ENCODE results near the gene ILK.

Gene ILK

DNA sequence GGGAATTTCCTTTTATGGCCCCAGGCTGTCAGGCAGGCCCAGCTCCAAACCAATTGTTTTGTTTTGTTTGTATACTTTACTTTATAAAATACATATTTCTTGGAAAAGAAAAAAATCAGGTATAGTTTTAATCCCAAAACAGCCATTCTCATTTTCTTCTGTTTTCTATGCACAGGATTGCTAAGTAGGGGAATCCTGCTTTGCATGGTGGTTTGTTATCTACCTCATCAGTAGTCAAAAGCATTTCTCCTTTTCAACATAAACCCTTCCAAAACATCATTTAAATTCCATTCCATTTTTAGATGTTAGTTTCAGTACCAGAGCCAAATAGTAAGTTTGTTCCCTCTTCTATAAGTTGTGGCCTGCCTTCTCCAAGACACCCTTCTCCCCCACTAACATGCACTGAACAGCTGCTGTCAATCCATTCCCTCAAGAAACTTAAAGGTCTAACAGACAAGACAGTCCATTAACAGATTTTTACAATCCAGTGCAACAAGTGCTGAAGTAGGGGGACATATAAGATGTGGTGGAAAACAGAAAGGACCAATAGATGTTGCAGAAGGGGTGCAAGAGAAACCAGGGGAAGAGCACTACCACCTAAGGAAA, 3.7 kb downstream of the ILK start:
- DNase-seq = no peak

DNA sequence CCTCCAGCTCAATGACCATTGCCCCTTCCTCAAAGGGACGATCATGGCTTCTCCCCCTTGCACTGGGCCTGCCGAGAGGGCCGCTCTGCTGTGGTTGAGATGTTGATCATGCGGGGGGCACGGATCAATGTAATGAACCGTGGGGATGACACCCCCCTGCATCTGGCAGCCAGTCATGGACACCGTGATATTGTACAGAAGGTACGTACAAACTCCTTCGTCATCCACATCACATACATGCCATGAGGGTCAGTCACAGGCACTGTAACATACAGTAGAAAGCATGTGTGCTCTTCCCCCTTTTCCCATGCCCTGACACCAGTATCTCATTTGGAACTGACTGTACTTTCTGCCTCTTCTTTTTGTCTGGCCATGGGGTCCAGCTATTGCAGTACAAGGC, 4.4 kb downstream of the ILK start:
- no peak for DNase-seq

DNA sequence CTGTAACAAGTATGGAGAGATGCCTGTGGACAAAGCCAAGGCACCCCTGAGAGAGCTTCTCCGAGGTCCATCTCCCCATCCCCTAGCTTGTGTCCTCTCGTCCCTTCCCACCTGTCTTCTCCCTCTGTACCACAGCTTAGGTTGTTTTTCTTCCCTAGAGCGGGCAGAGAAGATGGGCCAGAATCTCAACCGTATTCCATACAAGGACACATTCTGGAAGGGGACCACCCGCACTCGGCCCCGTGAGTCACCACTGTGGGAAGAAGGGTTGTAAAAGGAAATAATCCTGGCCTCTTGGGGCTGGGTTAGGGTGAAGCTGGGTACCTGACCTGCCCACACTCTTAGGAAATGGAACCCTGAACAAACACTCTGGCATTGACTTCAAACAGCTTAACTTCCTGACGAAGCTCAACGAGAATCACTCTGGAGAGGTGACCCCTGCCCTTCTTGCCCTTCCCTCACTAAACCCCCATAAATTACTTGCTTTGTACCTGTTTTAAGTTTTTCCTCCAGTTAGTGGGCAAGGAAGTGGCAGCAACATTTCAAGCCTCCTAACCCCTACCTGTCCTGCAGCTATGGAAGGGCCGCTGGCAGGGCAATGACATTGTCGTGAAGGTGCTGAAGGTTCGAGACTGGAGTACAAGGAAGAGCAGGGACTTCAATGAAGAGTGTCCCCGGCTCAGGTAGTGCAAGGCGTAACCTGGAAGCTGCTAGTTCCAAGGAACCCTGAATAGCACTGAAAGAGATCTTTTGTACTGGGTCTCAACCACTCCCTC, 5.3 kb downstream of the ILK start:
- DNase-seq = no peak

DNA sequence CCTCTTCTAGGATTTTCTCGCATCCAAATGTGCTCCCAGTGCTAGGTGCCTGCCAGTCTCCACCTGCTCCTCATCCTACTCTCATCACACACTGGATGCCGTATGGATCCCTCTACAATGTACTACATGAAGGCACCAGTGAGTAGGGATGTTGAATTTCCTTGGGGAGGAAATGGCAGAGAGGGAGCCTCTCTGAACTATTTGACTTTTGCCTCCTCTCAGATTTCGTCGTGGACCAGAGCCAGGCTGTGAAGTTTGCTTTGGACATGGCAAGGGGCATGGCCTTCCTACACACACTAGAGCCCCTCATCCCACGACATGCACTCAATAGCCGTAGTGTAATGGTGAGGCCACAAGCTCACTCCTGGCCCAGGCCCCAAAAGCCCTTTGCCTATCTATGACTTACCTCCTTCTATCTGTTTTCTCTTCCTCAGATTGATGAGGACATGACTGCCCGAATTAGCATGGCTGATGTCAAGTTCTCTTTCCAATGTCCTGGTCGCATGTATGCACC, 6.0 kb downstream of the ILK start:
- no peak for DNase-seq

DNA sequence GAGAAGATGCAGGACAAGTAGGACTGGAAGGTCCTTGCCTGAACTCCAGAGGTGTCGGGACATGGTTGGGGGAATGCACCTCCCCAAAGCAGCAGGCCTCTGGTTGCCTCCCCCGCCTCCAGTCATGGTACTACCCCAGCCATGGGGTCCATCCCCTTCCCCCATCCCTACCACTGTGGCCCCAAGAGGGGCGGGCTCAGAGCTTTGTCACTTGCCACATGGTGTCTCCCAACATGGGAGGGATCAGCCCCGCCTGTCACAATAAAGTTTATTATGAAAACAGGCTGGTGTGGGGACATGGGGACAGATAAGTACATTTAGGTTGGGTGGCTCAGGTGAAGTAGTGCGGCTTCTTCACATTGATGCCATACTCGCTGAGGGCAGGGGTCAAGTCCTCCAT, 7.0 kb downstream of the ILK start:
- no peak for DNase-seq

DNA sequence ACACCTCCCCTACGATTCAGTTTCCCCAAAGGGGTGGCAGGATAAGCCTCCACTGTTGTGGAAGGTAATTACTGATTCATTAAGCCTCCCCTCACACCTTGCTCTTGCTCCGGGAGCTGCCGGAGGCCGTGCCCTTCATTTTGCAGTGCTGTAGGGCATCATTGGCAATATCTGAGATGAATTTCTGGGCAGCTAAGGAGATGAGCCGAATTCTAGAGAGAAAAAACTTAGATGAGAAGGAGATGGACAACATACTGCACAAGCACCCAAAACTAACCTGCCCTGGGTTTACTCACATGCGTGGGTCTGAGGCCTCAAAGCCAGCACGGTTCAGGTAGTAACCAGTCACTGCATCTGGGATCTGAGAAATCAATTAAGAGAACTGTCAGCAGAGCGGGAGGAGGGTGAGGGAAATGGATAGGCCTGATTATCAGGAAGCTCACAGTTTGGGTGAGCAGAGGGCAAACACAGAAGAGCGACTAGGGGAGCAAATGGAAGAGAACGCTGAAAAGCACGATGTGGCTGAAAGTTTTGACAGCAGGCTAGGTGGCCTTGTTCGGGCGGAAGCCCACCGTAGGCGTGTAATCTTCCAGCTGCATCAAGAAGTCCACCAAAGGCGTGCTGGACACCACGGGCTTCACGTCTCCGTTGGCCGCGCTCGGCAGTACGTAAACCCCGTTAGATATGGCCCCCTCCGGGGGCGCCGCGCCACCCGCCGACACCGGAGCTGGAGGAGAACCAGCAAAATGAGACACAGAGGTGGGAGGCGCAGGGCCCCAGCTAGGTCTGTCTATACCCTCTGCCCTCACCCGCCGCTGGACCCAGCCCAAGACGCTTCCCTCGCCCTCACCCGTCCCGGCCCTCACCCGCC, 7.8 kb downstream of the ILK start:
- peak; percentile 61 for DNase-seq

DNA sequence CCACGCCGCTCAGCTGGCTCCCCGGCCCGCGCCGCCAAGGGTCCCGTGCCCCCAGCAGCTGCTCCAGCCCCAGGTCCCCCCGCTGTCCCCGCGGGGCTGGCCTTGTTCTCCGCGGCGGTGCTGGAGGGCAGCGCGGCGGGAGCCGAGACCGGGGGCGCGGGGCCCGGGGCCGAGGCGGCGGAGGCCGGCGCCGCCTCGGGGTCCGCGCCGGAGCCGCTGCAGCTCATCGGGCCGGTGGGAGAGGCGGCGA, 8.3 kb downstream of the ILK start:
- no peak for DNase-seq

DNA sequence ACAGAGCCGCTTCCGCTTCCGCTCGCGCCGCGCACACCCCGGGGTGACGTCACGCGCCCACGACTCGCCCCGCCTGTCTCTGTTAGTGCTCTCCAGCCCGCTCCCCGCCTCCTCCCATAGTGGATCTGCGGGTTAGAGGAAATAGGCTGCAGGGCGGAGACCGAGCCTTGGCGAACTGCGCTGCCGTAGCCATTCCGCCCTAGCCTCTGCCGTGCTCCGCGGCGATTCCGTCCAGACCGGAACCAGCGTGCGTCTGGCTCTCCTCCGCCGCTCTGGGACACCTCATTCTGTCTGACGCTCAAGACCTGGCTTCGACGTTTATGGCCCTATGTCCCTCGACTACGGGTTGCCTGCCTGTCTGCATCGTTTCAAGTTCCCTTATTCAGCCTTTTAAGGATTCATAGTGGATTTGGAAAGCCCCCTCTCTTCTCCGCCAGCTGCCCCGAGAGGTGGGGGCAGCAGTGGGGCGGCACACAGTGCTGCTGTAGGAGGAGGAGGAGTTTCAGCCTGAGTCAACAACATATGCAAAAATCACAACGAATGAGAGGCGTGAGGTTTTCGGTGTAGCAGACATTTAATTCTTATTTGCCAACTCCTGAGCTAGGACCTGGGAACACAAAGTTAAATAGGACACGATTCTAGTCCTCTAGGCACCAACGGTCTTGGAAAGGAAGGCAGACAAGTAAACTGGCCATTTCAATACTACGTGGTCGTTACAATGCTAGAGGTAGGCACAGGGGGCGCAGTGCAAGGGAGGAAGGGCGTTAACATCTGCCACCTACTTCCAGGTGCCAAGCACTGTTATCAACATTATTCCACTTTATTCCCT, 8.9 kb downstream of the ILK start, which contains the start of gene TAF10:
Gene TAF10, minus strand, starts transcription at position 4 of the 829 bp plus-strand sequence. CDS start 27 bp downstream, outside the sequence.
- peak; percentile 99 for DNase-seq

DNA sequence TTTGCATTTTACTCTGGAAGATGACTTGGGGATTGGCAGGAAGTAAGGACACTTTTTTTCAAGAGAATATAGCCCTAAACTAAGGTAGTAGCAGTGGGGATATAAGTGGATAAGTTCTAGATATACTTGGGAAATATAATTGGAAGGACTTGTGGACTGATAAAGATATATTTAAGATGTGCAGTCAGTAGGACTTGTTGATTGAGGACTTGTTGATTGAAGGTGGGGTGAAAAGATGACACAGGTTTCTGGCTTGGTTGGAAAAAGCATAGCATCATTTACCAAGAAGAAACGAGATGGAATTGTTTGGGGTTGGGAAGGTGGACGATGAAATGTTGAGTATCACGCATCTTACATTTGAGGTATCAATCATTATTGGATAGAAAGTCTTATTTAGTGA, 9.9 kb downstream of the ILK start:
- DNase-seq = no peak

DNA sequence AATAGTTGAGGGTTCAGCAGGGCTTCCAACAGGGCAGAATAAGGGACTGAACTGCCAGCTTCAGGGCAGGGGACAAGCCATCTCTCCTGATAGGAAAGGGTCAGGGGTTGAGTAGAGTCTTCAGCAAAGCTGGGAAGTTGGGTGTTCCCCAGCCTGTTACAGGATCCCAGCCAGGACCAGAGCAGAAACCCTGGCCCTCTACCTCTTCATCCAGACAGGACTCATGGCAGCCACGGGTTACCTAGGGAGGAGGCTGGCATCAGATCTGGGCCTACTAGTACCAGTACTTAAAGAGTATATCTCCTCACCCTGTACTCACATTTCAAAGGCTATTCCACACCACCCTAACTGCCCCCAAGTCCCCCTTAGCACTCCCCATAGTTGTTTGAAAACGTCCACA, 10.9 kb downstream of the ILK start:
- DNase-seq = no peak

DNA sequence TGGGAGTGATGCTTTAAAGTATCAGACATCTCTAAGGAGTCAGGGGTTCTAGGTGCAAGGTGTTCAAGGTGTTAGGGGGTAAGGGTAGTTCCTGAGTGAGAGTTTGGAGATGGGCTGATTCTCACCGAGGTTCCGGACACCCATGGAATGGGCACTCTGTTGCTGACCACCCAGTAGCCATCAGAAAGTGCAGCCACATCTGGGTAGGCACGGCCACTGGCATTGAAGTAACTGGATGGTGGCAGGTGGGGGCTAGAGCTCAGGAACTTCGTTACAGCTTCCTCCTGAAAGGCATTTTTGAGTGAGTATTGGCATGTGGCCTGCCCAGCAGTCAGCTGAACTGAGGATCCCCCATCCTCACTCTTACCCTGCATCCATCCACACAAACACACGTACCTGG, 11.5 kb downstream of the ILK start:
- no peak for DNase-seq

DNA sequence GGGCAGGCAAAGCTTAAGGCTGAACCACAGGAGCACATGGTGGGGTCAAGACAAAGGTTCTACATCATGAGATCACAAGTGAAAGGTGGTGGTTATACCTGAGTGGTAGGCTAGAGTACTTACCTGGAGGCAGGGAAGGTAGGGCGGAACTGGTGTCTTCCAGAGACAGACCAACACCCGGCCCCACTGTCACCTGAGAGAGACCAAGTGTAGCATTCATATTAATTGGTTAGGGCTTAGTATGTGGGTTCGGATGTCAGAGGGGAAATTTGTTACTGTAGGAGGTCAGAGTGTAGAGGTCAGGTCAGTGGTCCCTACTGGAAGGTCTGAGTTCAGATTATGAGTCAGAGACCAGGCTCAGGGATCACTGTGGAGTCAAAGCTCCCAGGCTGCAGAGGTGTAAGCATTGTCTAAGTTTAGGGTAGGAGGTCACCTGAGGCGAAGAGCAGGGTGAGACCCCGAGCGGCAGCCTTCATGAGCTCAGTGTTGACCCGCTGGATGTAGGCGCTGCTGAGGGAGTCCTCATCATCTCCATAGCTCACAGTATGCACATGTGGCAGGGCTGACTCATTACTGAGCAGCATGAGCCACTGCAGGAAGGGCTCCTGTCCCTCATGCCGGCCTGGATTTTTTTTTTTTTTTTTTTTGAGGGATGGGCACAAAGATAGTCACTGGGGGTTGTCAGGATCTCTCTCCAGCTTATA, 12.5 kb downstream of the ILK start:
- DNase-seq = no peak

DNA sequence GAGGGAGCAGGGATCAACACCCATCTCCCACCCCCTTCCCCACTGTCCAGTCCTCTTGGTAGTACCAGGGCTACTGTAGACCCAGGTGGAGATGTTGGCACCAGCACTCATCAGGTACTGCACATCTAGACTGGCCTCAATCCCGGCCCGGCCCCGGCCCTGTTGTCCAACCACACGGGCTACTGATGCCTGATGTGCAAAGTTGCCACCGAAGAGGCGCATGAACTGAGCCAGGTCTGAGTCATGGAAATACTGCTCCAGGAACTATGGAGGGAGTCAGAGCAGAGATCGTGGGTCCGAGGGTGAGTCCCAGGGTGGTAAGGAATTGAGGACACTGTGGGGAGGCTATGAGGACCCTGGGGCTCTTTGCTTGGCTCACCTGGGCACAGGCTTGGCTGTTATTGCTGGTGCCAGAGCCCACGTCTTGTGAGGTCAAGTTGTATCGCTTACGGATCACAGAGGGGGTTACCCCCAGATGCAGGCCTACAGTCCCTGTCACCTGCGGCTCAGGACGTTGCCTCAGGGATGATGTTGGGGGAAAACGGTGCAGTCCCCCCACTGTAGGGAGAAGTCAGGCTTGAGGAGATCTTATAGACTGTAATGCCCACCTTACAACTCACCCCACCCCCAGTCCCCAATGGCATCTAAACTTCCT, 13.1 kb downstream of the ILK start:
- no peak for DNase-seq

DNA sequence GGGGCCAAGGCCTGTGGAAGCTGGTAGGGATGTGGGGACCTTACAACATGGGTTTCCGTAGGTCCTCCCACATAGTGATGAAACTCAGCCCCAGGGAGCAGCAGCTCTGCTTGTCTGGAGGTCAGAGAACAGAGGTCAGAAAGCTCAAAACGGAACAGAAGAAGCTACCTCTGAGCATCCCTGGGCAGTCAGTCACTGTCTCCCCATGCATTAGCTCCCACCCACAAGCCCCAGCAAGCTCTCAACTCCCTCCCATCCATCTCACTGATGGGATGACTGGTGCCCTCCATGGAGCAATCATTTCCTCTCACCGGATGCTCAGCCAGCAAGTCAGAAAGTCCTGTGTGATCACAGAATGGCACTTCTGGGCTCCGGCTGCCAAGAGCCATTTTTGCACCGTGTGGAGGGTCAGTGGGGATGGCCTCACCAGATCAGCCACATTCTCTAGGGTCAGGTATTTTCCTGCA, 13.8 kb downstream of the ILK start:
- no peak for DNase-seq

DNA sequence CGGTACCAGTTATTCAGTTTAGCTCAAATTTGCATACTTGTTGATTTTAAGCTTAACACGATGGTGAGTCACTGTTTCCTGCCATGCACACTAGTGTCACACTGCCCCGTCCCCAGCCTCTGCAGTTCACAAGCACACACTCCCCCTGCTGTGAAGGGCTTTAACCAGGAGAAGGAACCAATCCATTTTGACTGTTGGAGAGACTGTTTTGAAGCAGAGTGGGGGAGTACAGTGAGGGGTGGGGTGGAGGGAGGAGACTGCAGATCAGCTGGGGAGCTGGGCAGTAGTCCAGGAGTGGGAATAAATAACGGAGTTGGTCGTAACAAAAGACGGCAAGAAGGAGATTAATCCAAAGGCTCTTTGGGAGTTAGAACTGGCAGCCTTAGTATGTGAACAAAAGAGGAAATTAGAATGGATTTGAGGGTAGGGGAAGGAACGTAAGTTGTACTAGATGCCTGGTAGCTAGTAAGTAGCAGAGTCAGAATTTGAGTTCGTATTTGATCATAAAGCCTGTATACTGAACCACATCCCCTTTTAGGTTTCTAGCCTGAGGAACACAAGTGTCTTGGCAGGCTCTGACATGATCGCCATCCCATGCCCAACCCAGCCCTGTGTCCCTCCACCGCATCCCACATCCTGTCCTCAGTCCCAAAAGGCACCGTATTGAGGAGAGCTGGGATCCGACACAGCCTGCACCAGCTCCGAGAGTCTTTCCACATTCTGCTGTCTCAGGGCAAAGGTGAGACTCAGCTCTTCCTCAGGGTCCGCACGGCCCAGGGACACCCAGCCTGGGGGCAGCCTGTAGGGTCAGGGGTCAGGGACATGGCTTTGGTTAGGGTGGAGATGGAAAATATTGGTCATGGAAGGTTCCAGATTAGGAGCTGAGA, 14.8 kb downstream of the ILK start:
- DNase-seq = peak; percentile 72

DNA sequence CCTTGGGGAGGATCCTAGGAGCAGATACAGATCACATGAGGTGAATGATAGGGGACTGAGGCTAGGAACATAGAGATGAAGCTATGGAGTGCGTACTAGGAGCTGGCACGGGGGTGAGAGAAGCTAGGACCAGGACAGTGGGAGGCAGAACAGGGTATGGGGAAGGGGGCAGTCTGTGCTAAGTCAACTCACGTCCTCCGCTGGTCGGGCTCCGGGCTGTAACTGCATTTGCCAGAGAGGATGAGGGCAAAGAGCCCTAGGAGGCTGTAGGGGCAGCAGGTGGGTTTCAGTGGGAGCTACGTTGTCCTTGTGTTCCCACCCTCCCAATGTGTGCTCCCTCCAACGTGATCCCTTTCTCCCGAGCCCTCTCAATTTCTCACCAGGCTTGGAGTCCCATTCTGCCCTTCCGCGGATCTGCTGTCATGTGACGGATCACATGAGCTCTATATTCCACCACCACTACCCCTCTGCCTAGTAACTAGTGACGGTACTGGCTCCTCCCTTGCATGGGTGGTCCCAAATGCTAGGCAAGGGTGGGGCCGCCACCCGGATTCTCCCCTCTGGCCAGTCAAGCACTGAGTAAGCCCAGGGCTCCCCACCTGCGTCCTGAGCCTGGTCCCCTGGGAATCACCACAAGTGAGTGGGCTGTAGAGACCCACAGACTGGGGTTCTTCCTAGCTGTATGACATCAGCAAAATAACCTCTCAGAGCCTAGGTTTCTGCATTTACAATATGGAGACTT, 15.6 kb downstream of the ILK start, which contains the start of gene TPP1:
Gene TPP1, minus strand, starts transcription at position 419 of the 742 bp plus-strand sequence. Its CDS starts 22 bp downstream, at position 397.
- peak; percentile 95 for DNase-seq

DNA sequence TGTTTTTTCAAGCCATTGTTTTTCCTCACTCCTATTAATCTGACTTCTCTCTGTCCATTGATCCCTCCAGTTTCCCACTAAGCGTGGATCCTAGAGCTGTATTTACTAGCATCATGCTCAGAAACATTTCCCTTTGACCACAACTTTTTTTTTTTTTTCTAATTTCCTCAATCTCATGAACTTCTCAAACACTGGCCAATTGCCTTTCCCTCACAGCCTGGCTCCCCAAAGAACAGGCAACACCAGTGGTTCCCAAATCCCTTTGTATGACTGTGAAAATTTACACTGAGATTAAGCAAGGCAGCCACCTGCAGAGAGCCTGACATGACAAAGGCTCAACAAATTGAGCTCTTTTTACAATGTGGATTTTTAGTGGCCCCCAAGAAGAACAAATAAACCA, 17.1 kb downstream of the ILK start:
- peak; percentile 63 for DNase-seq

DNA sequence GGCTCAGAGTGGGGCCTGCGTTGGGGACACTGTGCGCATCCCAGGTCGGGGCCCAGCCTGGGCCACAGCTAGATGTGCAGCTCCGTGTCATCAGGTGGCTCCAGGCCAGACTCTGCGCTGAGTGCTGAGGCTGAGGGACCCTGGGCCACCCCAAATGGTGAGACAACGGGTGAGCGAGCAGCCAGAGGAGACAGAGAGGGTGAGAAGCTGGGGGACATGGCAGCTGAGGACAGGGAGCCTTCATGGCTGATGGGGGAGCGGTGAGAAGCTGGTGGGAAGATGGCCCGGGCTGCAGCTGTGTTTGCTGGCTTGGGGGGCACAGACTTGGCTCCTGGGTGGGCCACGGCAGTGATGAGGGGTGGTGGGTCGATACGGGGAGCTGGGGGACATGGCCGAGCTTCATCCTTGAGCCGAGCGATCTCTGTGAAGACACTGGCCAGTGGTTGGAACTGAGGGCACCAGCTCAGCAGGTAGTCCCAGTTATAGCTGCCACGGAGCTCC, 18.2 kb downstream of the ILK start:
- peak; percentile 38 for DNase-seq
